Measurements from ENCODE around the gene NOTO.

DNA sequence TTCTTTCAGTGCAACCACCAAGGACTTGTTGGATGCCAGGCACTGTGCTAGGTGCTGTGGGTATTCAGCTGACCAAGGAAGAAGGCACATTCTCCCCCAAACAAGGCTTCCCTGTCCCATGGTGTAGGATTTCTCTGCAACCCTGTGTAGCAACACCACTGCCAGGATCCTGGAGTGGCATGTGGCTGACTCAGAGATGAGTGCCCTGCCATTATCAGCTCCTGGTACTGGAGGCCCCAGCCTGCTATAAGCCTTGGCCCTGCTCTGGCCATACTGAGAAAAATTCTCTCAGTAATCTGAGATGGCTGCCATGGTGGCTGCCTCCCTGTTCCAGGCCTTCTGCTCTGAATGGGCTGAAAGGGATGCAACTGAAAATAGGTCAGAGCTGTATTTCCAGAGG is 15.9 kb downstream of the NOTO start:
- no peak for TF ChIP-seq POLR2A (IDR thresholded peaks at IDR 0.05)
- TF ChIP-seq, protein P1, sequence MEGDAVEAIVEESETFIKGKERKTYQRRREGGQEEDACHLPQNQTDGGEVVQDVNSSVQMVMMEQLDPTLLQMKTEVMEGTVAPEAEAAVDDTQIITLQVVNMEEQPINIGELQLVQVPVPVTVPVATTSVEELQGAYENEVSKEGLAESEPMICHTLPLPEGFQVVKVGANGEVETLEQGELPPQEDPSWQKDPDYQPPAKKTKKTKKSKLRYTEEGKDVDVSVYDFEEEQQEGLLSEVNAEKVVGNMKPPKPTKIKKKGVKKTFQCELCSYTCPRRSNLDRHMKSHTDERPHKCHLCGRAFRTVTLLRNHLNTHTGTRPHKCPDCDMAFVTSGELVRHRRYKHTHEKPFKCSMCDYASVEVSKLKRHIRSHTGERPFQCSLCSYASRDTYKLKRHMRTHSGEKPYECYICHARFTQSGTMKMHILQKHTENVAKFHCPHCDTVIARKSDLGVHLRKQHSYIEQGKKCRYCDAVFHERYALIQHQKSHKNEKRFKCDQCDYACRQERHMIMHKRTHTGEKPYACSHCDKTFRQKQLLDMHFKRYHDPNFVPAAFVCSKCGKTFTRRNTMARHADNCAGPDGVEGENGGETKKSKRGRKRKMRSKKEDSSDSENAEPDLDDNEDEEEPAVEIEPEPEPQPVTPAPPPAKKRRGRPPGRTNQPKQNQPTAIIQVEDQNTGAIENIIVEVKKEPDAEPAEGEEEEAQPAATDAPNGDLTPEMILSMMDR (IDR thresholded peaks at IDR 0.05): no peak

Measured in adrenal gland (tissue), 5 donors.